NK-92 treated with Interleukin-12 subunit alpha and Interleukin-12 subunit beta, amount 100 ng/mL, for 24 hours (cell line): Measurements from ENCODE around the gene GNL3L.
"Not testable (repeated sequence)": the region's sequence is repeated elsewhere in the genome, so short reads cannot be mapped to it uniquely, and the experiment has no call there.

ENCODE experiments used
- DNase-seq: peaks from one replicate; lab custom pipeline; 2025; lab: John Stamatoyannopoulos, UW

GNL3L gene

DNA sequence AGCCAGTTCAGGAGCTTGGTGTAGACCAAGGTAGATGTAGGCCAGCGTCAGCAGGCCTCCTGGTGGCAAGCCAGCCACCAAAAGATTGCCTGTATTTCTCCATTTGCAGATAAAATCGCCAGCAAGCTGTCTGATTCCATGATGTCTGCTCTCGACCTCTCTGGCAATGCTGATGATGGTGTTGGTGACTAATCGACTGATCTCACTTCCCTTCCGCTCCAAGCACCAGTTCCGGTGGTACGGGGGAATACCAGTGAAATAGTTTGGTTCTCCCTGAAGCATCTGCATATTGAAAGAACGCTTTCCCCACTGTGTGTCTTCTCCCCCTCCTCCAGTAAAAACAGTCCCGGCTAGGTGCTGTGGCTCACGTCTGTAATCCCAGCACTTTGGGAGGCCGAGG, 30.4 kb downstream of the GNL3L start:
- DNase-seq = no peak

DNA sequence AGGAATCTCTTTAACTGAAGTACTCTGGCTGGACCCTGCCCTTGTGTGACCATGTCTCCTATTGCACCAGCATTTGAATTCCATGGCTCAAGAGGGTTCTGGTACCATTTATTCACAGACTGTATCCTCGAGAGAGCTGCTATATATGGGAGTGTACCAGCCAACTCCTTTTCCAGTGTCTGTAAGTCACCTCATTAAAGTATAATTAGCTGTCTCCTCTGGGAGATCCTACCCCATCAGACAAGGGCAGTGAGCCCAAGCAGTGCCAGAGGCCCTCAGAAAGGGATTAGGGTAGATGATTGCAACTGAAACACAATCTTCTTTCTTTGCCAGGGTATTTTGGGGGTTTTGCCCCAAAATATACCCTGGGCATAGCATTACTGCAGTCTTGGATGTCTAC, 31.6 kb downstream of the GNL3L start:
- no peak for DNase-seq

DNA sequence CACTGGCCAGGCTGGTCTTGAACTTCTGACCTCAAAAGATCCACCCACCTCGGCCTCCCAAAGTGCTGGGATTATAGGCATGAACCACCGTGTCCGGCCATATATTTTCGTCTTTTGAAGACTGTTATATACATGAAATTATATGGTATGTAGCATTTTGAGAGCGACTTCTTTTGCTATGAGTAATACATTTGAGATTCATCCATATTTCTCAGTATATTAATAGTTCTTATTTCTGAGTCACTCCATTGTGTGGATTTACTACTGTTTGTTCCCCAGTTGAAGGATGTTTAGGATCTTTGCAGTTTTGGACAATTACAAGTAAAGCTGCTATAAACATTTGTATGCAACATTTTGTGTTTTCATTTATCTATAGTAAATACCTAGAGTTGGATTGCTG, 34.9 kb downstream of the GNL3L start:
- no peak for DNase-seq

DNA sequence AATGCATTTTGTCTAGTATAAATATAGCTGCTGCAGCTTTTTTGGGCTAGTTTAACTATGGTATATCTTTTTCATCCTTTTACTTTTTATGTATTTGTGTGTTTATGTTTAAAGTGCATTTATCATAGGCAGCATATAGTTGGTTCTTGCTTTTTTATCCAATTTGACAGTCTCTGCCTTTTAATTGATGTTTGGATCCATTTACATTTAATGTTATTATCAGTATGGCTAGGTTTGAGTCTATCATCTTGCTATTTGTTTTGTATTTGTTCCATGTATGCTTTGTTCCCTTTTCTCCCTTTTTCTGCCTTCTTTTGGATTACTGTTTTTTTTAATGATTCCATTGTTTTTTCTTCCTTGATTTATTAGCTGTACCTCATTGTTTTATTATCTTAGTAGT, 40.3 kb downstream of the GNL3L start:
- DNase-seq = no peak

DNA sequence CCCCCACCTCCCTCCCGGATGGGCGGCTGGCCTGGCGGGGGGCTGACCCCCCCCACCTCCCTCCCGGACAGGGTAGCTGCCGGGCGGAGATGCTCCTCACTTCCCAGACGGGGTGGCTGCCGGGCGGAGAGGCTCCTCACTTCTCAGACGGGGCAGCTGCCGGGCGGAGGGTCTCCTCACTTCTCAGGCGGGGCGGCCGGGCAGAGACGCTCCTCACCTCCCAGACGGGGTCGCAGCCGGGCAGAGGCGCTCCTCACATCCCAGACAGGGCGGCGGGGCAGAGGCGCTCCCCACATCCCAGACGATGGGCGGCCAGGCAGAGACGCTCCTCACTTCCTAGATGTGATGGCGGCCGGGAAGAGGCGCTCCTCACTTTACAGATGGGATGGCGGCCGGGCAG, 42.6 kb downstream of the GNL3L start:
- DNase-seq = not testable (repeated sequence)

DNA sequence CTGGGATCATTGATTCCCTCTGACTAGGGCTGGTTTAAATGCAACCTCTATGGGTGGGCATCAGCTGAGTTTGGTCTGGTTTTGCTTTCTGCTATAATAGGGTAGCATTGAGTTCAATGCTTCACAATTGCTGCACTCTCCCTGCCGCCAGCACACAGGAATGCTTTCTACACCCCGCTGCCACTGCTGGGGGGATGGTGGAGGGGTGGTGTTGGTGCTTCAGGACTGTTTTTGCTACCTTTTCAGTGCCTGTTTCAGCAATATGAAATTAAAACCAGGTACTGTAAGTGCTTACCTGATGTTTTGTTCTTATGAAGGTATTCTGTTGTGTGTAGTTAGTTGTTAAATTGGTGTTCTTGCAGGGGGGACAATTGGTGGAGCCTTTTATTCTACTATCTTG, 67.7 kb downstream of the GNL3L start:
- no peak for DNase-seq

DNA sequence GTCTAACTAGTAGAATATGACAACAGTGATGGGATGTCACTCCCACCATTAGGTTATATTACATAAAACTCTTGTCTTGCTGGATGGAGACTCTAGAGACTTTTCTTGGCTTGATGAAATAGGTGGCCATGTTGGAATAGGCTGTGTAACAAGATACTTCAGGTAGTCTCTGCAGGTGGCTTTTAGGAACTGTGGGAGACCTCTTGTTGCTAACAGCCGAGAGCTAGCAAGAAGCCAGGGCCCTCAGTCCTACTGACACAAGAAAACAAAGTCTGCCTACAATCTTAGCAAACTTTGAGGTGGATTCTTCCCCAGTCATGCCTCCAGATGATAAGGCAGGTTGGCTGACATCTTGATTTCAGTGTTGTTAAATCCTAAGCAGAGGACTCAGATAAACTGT, 72.5 kb downstream of the GNL3L start:
- no peak for DNase-seq
